Neural cell (in vitro differentiated cells): ENCODE results near the gene PTPRN2.

Experiments used
- EP300 ChIP-seq: fragments of 450-650 bp; conservative IDR thresholded peaks from 2 replicates; pipeline ENCODE4 v1.6.1; 2014; ENCODE audit warnings: antibody characterized with exemption, mild to moderate bottlenecking, moderate library complexity; ENCODE audit not compliant: poor library complexity, severe bottlenecking
- EZH2 ChIP-seq: fragments of 200-600, 300-800 bp; shearing (Covaris generic), sonication (generic); IDR thresholded peaks from 2 replicates; pipeline ENCODE4 v1.6.1; 2014; ENCODE audit warnings: antibody characterized with exemption, low read length, borderline replicate concordance, mild to moderate bottlenecking; ENCODE audit not compliant: insufficient read depth, poor library complexity, severe bottlenecking
- POLR2AphosphoS5 ChIP-seq: IDR thresholded peaks from 2 replicates; pipeline ENCODE4 v1.6.1; 2012
- RAD21 ChIP-seq: fragments of 450-650 bp; conservative IDR thresholded peaks from 2 replicates; pipeline ENCODE4 v1.6.1; 2014; ENCODE audit warnings: antibody characterized with exemption, mild to moderate bottlenecking, moderate library complexity
- SMC3 ChIP-seq: fragments of 450-650 bp; conservative IDR thresholded peaks from 2 replicates; pipeline ENCODE4 v1.6.1; 2014; ENCODE audit warnings: antibody characterized with exemption, mild to moderate bottlenecking, moderate library complexity; ENCODE audit not compliant: poor library complexity
- TAF1 ChIP-seq: IDR thresholded peaks from 2 replicates; pipeline ENCODE4 v1.6.1; 2012; ENCODE audit warnings: low read depth
- TF ChIP-seq, protein P1 (sequence below): fragments of 450-650 bp; IDR thresholded peaks from 2 replicates; pipeline ENCODE4 v1.5.1; 2014; ENCODE audit warnings: antibody characterized with exemption, mild to moderate bottlenecking, moderate library complexity; ENCODE audit not compliant: poor library complexity, severe bottlenecking
- TF ChIP-seq, protein P2 (sequence below): IDR thresholded peaks from 2 replicates; pipeline ENCODE4 v1.6.1; 2012; ENCODE audit warnings: borderline replicate concordance

GRCh38 chr7:157497367-157497743 is 1090.3 kb downstream of the PTPRN2 start:
- TF ChIP-seq EZH2: no peak
- TF ChIP-seq, protein P1, sequence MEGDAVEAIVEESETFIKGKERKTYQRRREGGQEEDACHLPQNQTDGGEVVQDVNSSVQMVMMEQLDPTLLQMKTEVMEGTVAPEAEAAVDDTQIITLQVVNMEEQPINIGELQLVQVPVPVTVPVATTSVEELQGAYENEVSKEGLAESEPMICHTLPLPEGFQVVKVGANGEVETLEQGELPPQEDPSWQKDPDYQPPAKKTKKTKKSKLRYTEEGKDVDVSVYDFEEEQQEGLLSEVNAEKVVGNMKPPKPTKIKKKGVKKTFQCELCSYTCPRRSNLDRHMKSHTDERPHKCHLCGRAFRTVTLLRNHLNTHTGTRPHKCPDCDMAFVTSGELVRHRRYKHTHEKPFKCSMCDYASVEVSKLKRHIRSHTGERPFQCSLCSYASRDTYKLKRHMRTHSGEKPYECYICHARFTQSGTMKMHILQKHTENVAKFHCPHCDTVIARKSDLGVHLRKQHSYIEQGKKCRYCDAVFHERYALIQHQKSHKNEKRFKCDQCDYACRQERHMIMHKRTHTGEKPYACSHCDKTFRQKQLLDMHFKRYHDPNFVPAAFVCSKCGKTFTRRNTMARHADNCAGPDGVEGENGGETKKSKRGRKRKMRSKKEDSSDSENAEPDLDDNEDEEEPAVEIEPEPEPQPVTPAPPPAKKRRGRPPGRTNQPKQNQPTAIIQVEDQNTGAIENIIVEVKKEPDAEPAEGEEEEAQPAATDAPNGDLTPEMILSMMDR: no peak
- no peak for TF ChIP-seq RAD21
- no peak for TF ChIP-seq POLR2AphosphoS5
- TF ChIP-seq TAF1: no peak
- no peak for TF ChIP-seq SMC3
- no peak for TF ChIP-seq EP300
- TF ChIP-seq, protein P2, sequence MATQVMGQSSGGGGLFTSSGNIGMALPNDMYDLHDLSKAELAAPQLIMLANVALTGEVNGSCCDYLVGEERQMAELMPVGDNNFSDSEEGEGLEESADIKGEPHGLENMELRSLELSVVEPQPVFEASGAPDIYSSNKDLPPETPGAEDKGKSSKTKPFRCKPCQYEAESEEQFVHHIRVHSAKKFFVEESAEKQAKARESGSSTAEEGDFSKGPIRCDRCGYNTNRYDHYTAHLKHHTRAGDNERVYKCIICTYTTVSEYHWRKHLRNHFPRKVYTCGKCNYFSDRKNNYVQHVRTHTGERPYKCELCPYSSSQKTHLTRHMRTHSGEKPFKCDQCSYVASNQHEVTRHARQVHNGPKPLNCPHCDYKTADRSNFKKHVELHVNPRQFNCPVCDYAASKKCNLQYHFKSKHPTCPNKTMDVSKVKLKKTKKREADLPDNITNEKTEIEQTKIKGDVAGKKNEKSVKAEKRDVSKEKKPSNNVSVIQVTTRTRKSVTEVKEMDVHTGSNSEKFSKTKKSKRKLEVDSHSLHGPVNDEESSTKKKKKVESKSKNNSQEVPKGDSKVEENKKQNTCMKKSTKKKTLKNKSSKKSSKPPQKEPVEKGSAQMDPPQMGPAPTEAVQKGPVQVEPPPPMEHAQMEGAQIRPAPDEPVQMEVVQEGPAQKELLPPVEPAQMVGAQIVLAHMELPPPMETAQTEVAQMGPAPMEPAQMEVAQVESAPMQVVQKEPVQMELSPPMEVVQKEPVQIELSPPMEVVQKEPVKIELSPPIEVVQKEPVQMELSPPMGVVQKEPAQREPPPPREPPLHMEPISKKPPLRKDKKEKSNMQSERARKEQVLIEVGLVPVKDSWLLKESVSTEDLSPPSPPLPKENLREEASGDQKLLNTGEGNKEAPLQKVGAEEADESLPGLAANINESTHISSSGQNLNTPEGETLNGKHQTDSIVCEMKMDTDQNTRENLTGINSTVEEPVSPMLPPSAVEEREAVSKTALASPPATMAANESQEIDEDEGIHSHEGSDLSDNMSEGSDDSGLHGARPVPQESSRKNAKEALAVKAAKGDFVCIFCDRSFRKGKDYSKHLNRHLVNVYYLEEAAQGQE: no peak
